PC-9 (cell line): ENCODE measurements around the gene C11orf65. TPM values are rescaled to one million over a fixed set of nuclear protein-coding genes. Genes with fewer than 3 reads are reported as not detected.

Experiments used
- BruUV-seq: library from RNA; stranded (reverse); fragments of 400-500 nt; replicated peaks from 2 replicates; lab custom pipeline; 2021; lab: Mats Ljungman, UMichigan
- CTCF ChIA-PET: fragments of 300-600 bp; sonication (Branson Sonifier 250); formaldehyde crosslinking; loops from one replicate; lab custom pipeline; 2022; ENCODE audit warnings: antibody characterized with exemption; lab: Charles Lee
- POLR2A ChIA-PET: fragments of 300-600 bp; sonication (Branson Sonifier 250); formaldehyde crosslinking; loops from one replicate; lab custom pipeline; 2022; ENCODE audit warnings: antibody characterized with exemption; ENCODE audit not compliant: unreplicated experiment; lab: Charles Lee
- DNase-seq, 2 experiments: peaks; one replicate each; pipeline versions ENCODE4 v3.0.0 to v3.0.0-alpha.2; 2015 to 2022; ENCODE audit warnings: mixed read lengths in 1 of 2
- H2AFZ ChIP-seq: fragments of 200-600 bp; sonication (generic); 2 replicates; pipeline ENCODE4 v1.8.1; 2017; ENCODE audit warnings: antibody characterized with exemption
- H3F3A ChIP-seq: fragments of 200-600 bp; sonication (generic); 2 replicates; pipeline ENCODE4 v1.8.1; 2017; ENCODE audit warnings: antibody characterized with exemption, mild to moderate bottlenecking, low read depth; ENCODE audit not compliant: insufficient read depth
- H3K27ac ChIP-seq: fragments of 200-600 bp; sonication (generic); 2 replicates; pipeline ENCODE4 v1.6.1; 2016; ENCODE audit warnings: mixed run types
- H3K27me3 ChIP-seq: fragments of 200-600 bp; sonication (generic); 2 replicates; pipeline ENCODE4 v1.6.1; 2016; ENCODE audit warnings: low read depth, mixed run types; ENCODE audit not compliant: insufficient read depth
- H3K36me3 ChIP-seq: fragments of 200-600 bp; sonication (generic); 2 replicates; pipeline ENCODE4 v1.6.1; 2016; ENCODE audit warnings: low read depth, mixed run types
- H3K4me1 ChIP-seq: fragments of 200-600 bp; sonication (generic); replicated peaks from 2 replicates; pipeline ENCODE4 v1.6.1; 2016; ENCODE audit warnings: mixed run types; ENCODE audit not compliant: insufficient read depth
- H3K4me2 ChIP-seq: fragments of 200-600 bp; sonication (generic); 2 replicates; pipeline ENCODE4 v1.6.1; 2017; ENCODE audit warnings: mixed run types
- H3K4me3 ChIP-seq: fragments of 200-600 bp; sonication (generic); 2 replicates; pipeline ENCODE4 v1.6.1; 2016; ENCODE audit warnings: mixed run types
- H3K79me2 ChIP-seq: fragments of 200-600 bp; sonication (generic); 2 replicates; pipeline ENCODE4 v1.6.1; 2017; ENCODE audit warnings: low read depth, mixed run types
- H3K9me2 ChIP-seq: fragments of 200-600 bp; sonication (generic); 2 replicates; pipeline ENCODE4 v1.8.1; 2017; ENCODE audit warnings: mild to moderate bottlenecking; ENCODE audit not compliant: insufficient read depth
- H3K9me3 ChIP-seq: fragments of 200-600 bp; sonication (generic); 2 replicates; pipeline ENCODE4 v1.8.1; 2016; ENCODE audit warnings: low read depth; ENCODE audit not compliant: insufficient read depth
- H4K20me1 ChIP-seq: fragments of 200-600 bp; sonication (generic); 2 replicates; pipeline ENCODE4 v1.8.1; 2017; ENCODE audit not compliant: insufficient read depth
- EZH2 ChIP-seq: fragments of 200-600 bp; sonication (generic); IDR thresholded peaks from 2 replicates; pipeline ENCODE4 v1.8.0; 2017; ENCODE audit warnings: antibody characterized with exemption, low read depth
- intact Hi-C: fragments of 100-400 bp; cut with micrococcal nuclease; formaldehyde crosslinking; loops from one replicate; pipeline ENCODE4 v1.10.0; 2022; ENCODE audit not compliant: unreplicated experiment
- total RNA-seq: library from RNA; stranded (reverse); gene quantifications from 2 replicates; pipeline ENCODE4 v1.2.3, GENCODE V29; 2021
- TF ChIP-seq, protein P1 (sequence below): fragments of 200-600 bp; sonication (generic); conservative IDR thresholded peaks from 2 replicates; pipeline ENCODE4 v1.6.1; 2017; ENCODE audit warnings: mixed run types, antibody characterized with exemption, mild to moderate bottlenecking, moderate library complexity

C11orf65 gene
- total RNA-seq, 1 experiment from 2014 or later: 1.7 TPM

DNA sequence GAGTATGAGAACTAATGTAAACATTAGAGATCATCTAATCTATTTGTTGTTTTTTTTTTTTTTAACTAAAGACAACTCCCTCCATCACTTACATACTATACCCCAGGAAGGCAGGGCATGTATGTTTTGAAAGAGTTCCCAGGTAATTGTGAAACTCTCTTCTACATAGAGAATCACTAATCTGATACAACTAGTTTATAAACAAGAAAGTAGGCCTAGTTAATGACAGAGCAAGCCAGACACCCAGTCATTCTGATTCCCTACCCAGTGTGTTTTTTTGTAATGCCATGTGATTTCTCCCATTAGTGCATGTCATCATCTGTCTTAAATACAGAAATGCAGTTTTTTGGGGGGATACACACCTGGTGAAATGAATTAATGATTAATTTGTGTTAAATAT is 120.9 kb downstream of the C11orf65 start:
- Histone ChIP-seq H3F3A (peaks cover 3% of the 10 kb centered on the region), H3K4me2 (no peak overlapping the region), H3K27ac (no peak overlapping the region), H3K79me2 (no peaks in the 10 kb centered on the region), H2AFZ (no peak overlapping the region), H3K9me2 (no peaks in the 10 kb centered on the region), H3K9me3 (no peaks in the 10 kb centered on the region), H3K27me3 (no peaks in the 10 kb centered on the region), H3K4me1 (peaks cover 8% of the 10 kb centered on the region), H3K4me3 (no peak overlapping the region), H4K20me1 (no peaks in the 10 kb centered on the region), H3K36me3 (0 out of 2 replicates have a peak, but pooled peaks cover 3% of the 10 kb centered on the region)
- DNase-seq: no peak
- POLR2A ChIA-PET: no interaction called here
- intact Hi-C loops: no loop called here
- no TSS peak for BruUV-seq
- CTCF ChIA-PET: no interaction called here
- no peak for TF ChIP-seq EZH2
- TF ChIP-seq, protein P1, sequence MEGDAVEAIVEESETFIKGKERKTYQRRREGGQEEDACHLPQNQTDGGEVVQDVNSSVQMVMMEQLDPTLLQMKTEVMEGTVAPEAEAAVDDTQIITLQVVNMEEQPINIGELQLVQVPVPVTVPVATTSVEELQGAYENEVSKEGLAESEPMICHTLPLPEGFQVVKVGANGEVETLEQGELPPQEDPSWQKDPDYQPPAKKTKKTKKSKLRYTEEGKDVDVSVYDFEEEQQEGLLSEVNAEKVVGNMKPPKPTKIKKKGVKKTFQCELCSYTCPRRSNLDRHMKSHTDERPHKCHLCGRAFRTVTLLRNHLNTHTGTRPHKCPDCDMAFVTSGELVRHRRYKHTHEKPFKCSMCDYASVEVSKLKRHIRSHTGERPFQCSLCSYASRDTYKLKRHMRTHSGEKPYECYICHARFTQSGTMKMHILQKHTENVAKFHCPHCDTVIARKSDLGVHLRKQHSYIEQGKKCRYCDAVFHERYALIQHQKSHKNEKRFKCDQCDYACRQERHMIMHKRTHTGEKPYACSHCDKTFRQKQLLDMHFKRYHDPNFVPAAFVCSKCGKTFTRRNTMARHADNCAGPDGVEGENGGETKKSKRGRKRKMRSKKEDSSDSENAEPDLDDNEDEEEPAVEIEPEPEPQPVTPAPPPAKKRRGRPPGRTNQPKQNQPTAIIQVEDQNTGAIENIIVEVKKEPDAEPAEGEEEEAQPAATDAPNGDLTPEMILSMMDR: no peak

- TF ChIP-seq, protein P1: no peak
- no peak for TF ChIP-seq EZH2
- no peaks in the 10 kb centered on the region for H3K27me3 ChIP-seq
- no peak for DNase-seq
- H4K20me1 ChIP-seq: no peaks in the 10 kb centered on the region
- no peak overlapping the region for H3K4me3 ChIP-seq
- H3K27ac ChIP-seq: no peak overlapping the region
- H3K9me3 ChIP-seq: no peaks in the 10 kb centered on the region
- peaks cover 8% of the 10 kb centered on the region for H3F3A ChIP-seq
- ChIA-PET POLR2A (no interaction called here), CTCF (no interaction called here)
- no peak overlapping the region for H2AFZ ChIP-seq
- intact Hi-C loops: no loop called here
- H3K79me2 ChIP-seq: no peaks in the 10 kb centered on the region
- H3K36me3 ChIP-seq: 0 out of 2 replicates have a peak, but pooled peaks cover 3% of the 10 kb centered on the region
- H3K9me2 ChIP-seq: no peaks in the 10 kb centered on the region
- H3K4me2 ChIP-seq: no peak overlapping the region
- H3K4me1 ChIP-seq: peaks cover 15% of the 10 kb centered on the region
- BruUV-seq: no TSS peak
Observed at GRCh38 chr11:108345767-108346166, 121.6 kb downstream of the C11orf65 start.

- no TSS peak for BruUV-seq
- Histone ChIP-seq H3K4me1 (peaks cover 36% of the 10 kb centered on the region), H2AFZ (no peak overlapping the region), H3K79me2 (no peaks in the 10 kb centered on the region), H3F3A (peaks cover 15% of the 10 kb centered on the region), H3K4me3 (no peak overlapping the region), H3K27me3 (no peaks in the 10 kb centered on the region), H3K9me3 (no peaks in the 10 kb centered on the region), H3K4me2 (no peak overlapping the region), H3K9me2 (no peaks in the 10 kb centered on the region), H4K20me1 (no peaks in the 10 kb centered on the region), H3K36me3 (0 out of 2 replicates have a peak, but pooled peaks cover 3% of the 10 kb centered on the region), H3K27ac (no peak overlapping the region)
- POLR2A ChIA-PET: no interaction called here
- intact Hi-C loops: no loop called here
- DNase-seq: no peak
- CTCF ChIA-PET: no interaction called here
- TF ChIP-seq EZH2: no peak
- TF ChIP-seq, protein P1: no peak
Observed at GRCh38 chr11:108343714-108344113, 123.6 kb downstream of the C11orf65 start.
